ENCODE results near the gene PIK3CA.
A peak's percentile ranks its signal among the peaks of the same experiment; 100 is the strongest.
"Not testable (repeated sequence)": the region's sequence is repeated elsewhere in the genome, so short reads cannot be mapped to it uniquely, and the experiment has no call there.

The PIK3CA gene

GRCh38 chr3:179190581-179190980, 42.4 kb downstream of the PIK3CA start:
- H3K9ac ChIP-seq (ENCODE audit: insufficient read length): peak overlapping the region; percentile 16
- peak overlapping the region; percentile 45 for H3K4me3 ChIP-seq
- TF ChIP-seq FOXP2 (optimal IDR thresholded peaks at IDR 0.05; ENCODE audit: control extremely low read depth, extremely low read length, insufficient read depth): no peak
- TF ChIP-seq POLR2AphosphoS5 (IDR thresholded peaks at IDR 0.05; ENCODE audit: borderline replicate concordance, low read depth, low read length): no peak
- no peak for TF ChIP-seq EZH2 (IDR thresholded peaks at IDR 0.05)
- no peak for DNase-seq (ENCODE audit: low read depth, low spot score)
- H3K27ac ChIP-seq: peak overlapping the region; percentile 75
- no peaks in the 10 kb centered on the region for H3K9me3 ChIP-seq (ENCODE audit: low read depth, low read length)
- H3K36me3 ChIP-seq (ENCODE audit: insufficient read depth, low read length): no peaks in the 10 kb centered on the region

DNA sequence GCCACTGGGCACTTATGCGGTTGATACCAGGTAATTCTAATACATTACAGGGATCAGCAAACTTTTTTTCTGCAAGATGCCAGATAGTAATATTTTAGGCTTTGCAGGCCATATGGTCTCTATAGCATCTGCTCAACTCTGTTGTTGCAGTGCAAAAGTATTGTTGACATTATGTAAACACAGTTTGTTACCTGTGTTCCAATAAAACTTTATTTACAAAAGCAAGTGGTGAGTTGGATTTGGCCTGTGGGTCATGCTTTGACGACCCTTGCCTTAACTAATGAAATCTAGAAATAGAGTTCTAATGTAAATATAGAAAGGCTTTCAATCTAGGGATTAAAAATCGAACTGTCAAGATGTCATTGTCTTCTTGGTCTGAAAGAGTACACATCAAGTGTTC, 44.4 kb downstream of the PIK3CA start:
- Histone ChIP-seq H3K9me3 (ENCODE audit: low read depth, low read length) (no peaks in the 10 kb centered on the region), H3K27ac (peak overlapping the region; percentile 11; the same call in 1 of the 2 replicates), H3K36me3 (ENCODE audit: insufficient read depth, low read length) (no peaks in the 10 kb centered on the region), H3K4me3 (no peak overlapping the region), H3K9ac (ENCODE audit: insufficient read length) (no peak overlapping the region)
- no peak for TF ChIP-seq POLR2AphosphoS5 (IDR thresholded peaks at IDR 0.05; ENCODE audit: borderline replicate concordance, low read depth, low read length)
- no peak for TF ChIP-seq FOXP2 (optimal IDR thresholded peaks at IDR 0.05; ENCODE audit: control extremely low read depth, extremely low read length, insufficient read depth)
- no peak for TF ChIP-seq EZH2 (IDR thresholded peaks at IDR 0.05)
- DNase-seq (ENCODE audit: low read depth, low spot score): no peak

- DNase-seq (ENCODE audit: low read depth, low spot score): no peak
- Histone ChIP-seq H3K27ac (peak overlapping the region; percentile 6; the same call in 1 of the 2 replicates), H3K9ac (ENCODE audit: insufficient read length) (no peak overlapping the region), H3K9me3 (ENCODE audit: low read depth, low read length) (no peaks in the 10 kb centered on the region), H3K36me3 (ENCODE audit: insufficient read depth, low read length) (peaks cover 11% of the 10 kb centered on the region), H3K4me3 (no peak overlapping the region)
- no peak for TF ChIP-seq EZH2 (IDR thresholded peaks at IDR 0.05)
- no peak for TF ChIP-seq FOXP2 (optimal IDR thresholded peaks at IDR 0.05; ENCODE audit: control extremely low read depth, extremely low read length, insufficient read depth)
- TF ChIP-seq POLR2AphosphoS5 (IDR thresholded peaks at IDR 0.05; ENCODE audit: borderline replicate concordance, low read depth, low read length): no peak
Observed at GRCh38 chr3:179194931-179195330, 46.8 kb downstream of the PIK3CA start.

GRCh38 chr3:179196098-179196497, 47.9 kb downstream of the PIK3CA start:
- H3K9ac ChIP-seq (ENCODE audit: insufficient read length): peak overlapping the region; percentile 21
- DNase-seq (ENCODE audit: low read depth, low spot score): no peak
- H3K9me3 ChIP-seq (ENCODE audit: low read depth, low read length): no peaks in the 10 kb centered on the region
- H3K27ac ChIP-seq: peak overlapping the region; percentile 57
- H3K36me3 ChIP-seq (ENCODE audit: insufficient read depth, low read length): peaks cover 18% of the 10 kb centered on the region
- H3K4me3 ChIP-seq: 0 out of 2 replicates have a peak overlapping the region, but pooled peaks have one; percentile 11
- peak; percentile 55 for TF ChIP-seq FOXP2 (optimal IDR thresholded peaks at IDR 0.05; ENCODE audit: control extremely low read depth, extremely low read length, insufficient read depth)
- TF ChIP-seq POLR2AphosphoS5 (IDR thresholded peaks at IDR 0.05; ENCODE audit: borderline replicate concordance, low read depth, low read length): no peak

DNA sequence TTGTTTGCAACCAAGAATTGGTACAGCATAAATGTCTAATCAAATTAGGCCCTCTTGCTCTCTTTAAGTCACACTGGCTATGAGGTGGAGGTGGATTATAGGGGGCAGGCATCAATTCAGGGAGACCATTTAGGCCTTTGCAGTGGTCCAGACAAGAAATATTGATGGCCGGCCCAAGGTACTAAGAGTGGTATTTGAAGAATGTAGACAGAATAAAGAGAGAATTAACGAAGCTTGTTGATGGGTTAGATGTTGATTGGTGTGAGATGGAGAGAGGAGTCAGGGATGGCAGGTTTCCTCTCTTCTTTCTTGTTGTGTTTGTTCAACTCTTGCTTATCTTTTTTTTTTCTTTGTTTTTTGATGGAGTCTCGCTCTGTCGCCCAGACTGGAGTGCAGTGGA, 48.5 kb downstream of the PIK3CA start:
- Histone ChIP-seq H3K9ac (ENCODE audit: insufficient read length) (no peak overlapping the region), H3K4me3 (no peak overlapping the region), H3K36me3 (ENCODE audit: insufficient read depth, low read length) (peaks cover 24% of the 10 kb centered on the region), H3K27ac (peak overlapping the region; percentile 57), H3K9me3 (ENCODE audit: low read depth, low read length) (no peaks in the 10 kb centered on the region)
- TF ChIP-seq EZH2 (IDR thresholded peaks at IDR 0.05) (no peak), POLR2AphosphoS5 (IDR thresholded peaks at IDR 0.05; ENCODE audit: borderline replicate concordance, low read depth, low read length) (no peak), FOXP2 (optimal IDR thresholded peaks at IDR 0.05; ENCODE audit: control extremely low read depth, extremely low read length, insufficient read depth) (no peak)
- no peak for DNase-seq (ENCODE audit: low read depth, low spot score)

GRCh38 chr3:179200790-179201189, 52.6 kb downstream of the PIK3CA start:
- no peak for DNase-seq (ENCODE audit: low read depth, low spot score)
- H3K36me3 ChIP-seq (ENCODE audit: insufficient read depth, low read length): peaks cover 40% of the 10 kb centered on the region
- no peaks in the 10 kb centered on the region for H3K9me3 ChIP-seq (ENCODE audit: low read depth, low read length)
- H3K4me3 ChIP-seq: no peak overlapping the region
- TF ChIP-seq EZH2 (IDR thresholded peaks at IDR 0.05): no peak
- no peak for TF ChIP-seq FOXP2 (optimal IDR thresholded peaks at IDR 0.05; ENCODE audit: control extremely low read depth, extremely low read length, insufficient read depth)
- no peak for TF ChIP-seq POLR2AphosphoS5 (IDR thresholded peaks at IDR 0.05; ENCODE audit: borderline replicate concordance, low read depth, low read length)
- no peak overlapping the region for H3K27ac ChIP-seq
- H3K9ac ChIP-seq (ENCODE audit: insufficient read length): no peak overlapping the region

DNA sequence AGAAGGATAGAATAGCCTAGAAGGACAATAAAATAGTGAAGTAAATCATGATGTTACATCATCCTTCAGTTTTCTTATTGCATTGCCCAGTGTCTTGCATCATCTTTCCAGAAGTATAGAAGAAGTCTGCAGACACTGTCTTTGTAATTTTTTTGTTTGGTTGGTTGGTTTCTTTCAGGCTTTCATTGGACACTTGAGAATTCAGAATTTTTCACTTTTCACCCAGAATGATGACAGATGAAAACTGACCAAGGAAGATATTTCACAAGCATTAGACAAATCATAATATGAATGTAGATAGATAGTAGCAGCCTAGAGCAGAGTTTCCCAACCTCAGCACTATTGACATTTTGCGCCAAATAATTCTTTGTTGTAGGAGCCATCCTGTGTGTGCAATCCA, 67.4 kb downstream of the PIK3CA start:
- not testable (repeated sequence) for H3K9ac ChIP-seq (ENCODE audit: insufficient read length); DNase-seq (ENCODE audit: low read depth, low spot score); H3K9me3 ChIP-seq (ENCODE audit: low read depth, low read length); H3K4me3 ChIP-seq
- Histone ChIP-seq H3K36me3 (ENCODE audit: insufficient read depth, low read length) (peaks cover 14% of the 10 kb centered on the region), H3K27ac (peak overlapping the region; percentile 88)

GRCh38 chr3:179218213-179218612, 70.1 kb downstream of the PIK3CA start:
- H3K9me3 ChIP-seq (ENCODE audit: low read depth, low read length); DNase-seq (ENCODE audit: low read depth, low spot score); H3K9ac ChIP-seq (ENCODE audit: insufficient read length); H3K4me3 ChIP-seq; H3K27ac ChIP-seq: not testable (repeated sequence)
- H3K36me3 ChIP-seq (ENCODE audit: insufficient read depth, low read length): peaks cover 19% of the 10 kb centered on the region

DNA sequence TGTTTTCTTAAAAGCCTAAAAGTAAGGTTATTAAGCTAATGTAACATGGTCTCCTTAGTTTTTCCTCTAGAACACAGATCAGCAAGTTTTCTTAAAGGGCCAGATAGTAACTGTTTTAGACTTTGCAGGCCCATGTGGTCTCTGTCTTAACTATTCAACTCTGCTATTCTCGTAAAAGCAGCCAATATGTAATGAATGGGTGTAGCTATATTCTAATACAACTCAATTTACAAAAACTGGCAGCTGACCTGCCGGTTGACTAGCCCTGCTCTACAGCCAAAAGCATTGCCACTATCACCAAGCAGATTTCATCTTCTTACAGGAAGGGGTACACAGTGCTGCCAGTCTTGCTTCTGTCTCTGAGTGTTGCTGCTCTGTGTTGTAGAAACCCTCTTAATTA, 75.4 kb downstream of the PIK3CA start:
- H3K27ac ChIP-seq: peak overlapping the region; percentile 77
- peaks cover 38% of the 10 kb centered on the region for H3K36me3 ChIP-seq (ENCODE audit: insufficient read depth, low read length)
- H3K9ac ChIP-seq (ENCODE audit: insufficient read length): peak overlapping the region; percentile 37

More for the DNA sequence above, 75.4 kb downstream of the PIK3CA start:
- no peak for DNase-seq (ENCODE audit: low read depth, low spot score)
- 0 out of 2 replicates have a peak overlapping the region, but pooled peaks have one; percentile 3 for H3K4me3 ChIP-seq
- TF ChIP-seq FOXP2 (optimal IDR thresholded peaks at IDR 0.05; ENCODE audit: control extremely low read depth, extremely low read length, insufficient read depth) (no peak), EZH2 (IDR thresholded peaks at IDR 0.05) (no peak), POLR2AphosphoS5 (IDR thresholded peaks at IDR 0.05; ENCODE audit: borderline replicate concordance, low read depth, low read length) (no peak)
- H3K9me3 ChIP-seq (ENCODE audit: low read depth, low read length): no peaks in the 10 kb centered on the region
